Skin epidermis (tissue), 12 donors: ENCODE results near the gene TMEM74B.
"Not testable (repeated sequence)": the region's sequence is repeated elsewhere in the genome, so short reads cannot be mapped to it uniquely, and the experiment has no call there.

Experiments used
- H3K27ac ChIP-seq, 21 experiments: fragments of 200-600 bp; sonication (generic) in 11 of 21; one replicate each; pipeline ENCODE4 v1.5.0; 2020; ENCODE audit warnings: mild to moderate bottlenecking in 3 of 21, inconsistent platforms in 2 of 21, moderate library complexity in 2 of 21
- H3K4me3 ChIP-seq, 7 experiments: fragments of 200-600 bp; sonication (generic) in 2 of 7; one replicate each; pipeline ENCODE4 v1.5.0; 2020; ENCODE audit warnings: inconsistent platforms in 2 of 7, mild to moderate bottlenecking in 2 of 7, moderate library complexity in 1 of 7

TMEM74B gene

GRCh38 chr20:1154226-1154625 lies 30.6 kb downstream of the TMEM74B start:
- Histone ChIP-seq H3K27ac (no peak overlapping the region), H3K4me3 (no peak overlapping the region)

DNA sequence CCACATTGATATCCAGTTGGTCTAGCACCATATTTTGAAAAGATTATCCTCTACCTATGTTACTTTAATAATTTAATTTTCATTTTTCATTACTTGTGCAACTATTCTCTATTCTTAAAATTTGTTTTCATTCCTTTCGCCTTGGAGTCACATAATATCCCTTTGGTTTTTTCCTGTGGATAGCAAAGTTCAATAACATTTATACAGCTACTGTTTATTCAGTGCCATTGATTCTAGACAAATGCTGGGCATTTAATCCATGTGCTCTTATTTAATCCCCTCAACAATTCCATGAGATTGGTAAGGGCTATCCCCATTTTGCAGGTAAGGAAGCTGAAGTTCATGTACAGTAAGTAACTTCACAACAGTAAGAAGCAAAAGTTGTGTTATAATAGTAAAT lies 33.8 kb downstream of the TMEM74B start:
- H3K4me3 ChIP-seq, result no peak overlapping the region
- no peak overlapping the region for H3K27ac ChIP-seq

- Histone ChIP-seq H3K4me3 (no peak overlapping the region), H3K27ac (no peak overlapping the region)
Observed at GRCh38 chr20:1150218-1150617, 34.6 kb downstream of the TMEM74B start.

DNA sequence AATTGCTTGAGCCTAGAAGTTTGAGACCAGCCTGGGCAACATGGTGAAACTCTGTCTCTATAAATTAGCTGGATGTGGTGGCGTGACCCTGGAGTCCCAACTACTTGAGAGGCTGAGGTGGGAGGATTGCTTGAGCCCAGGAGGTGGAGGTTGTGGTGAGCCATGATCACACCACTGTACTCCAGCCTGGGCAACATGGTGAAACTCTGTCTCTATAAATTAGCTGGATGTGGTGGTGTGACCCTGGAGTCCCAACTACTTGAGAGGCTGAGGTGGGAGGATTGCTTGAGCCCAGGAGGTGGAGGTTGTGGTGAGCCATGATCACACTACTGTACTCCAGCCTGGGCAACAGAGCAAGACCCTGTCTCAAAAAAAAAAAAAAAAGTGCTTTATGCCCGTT lies 35.0 kb downstream of the TMEM74B start:
- H3K27ac ChIP-seq, H3K4me3 ChIP-seq: not testable (repeated sequence)

GRCh38 chr20:1146957-1147356 lies 37.8 kb downstream of the TMEM74B start:
- H3K4me3 ChIP-seq, result no peak overlapping the region
- no peak overlapping the region for H3K27ac ChIP-seq

- H3K4me3 ChIP-seq, result no peak overlapping the region
- no peak overlapping the region for H3K27ac ChIP-seq
Observed at GRCh38 chr20:1144401-1145172, 40.2 kb downstream of the TMEM74B start.

DNA sequence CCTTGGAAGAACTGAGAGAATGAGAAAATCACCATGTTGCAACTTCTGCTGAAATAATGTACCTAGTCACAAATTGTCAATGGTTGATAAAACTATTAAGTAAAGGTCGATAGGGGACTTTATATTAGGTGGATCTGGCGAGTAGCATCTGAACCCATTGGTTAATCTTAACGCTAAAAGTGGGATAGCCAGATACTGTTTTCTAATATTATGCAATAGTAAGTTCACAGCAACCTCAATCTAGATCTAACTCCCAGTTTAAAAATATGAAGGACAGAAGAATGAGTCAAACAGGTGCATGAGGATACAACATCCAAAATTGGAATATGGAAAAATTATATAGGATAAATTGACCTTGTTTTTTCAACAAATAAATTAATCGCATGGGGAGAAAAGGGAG lies 47.5 kb downstream of the TMEM74B start:
- Histone ChIP-seq H3K27ac (no peak overlapping the region), H3K4me3 (no peak overlapping the region)

- no peak overlapping the region for H3K4me3 ChIP-seq
- H3K27ac ChIP-seq, result no peak overlapping the region
Observed at GRCh38 chr20:1134836-1135235, 49.9 kb downstream of the TMEM74B start.

- no peak overlapping the region for H3K27ac ChIP-seq
- H3K4me3 ChIP-seq, result no peak overlapping the region
Observed at GRCh38 chr20:1134355-1134754, 50.4 kb downstream of the TMEM74B start.

GRCh38 chr20:1131354-1131753 lies 53.4 kb downstream of the TMEM74B start:
- H3K27ac ChIP-seq, result peak overlapping the region in 1 of 21 experiments; percentile 10
- H3K4me3 ChIP-seq, result no peak overlapping the region

DNA sequence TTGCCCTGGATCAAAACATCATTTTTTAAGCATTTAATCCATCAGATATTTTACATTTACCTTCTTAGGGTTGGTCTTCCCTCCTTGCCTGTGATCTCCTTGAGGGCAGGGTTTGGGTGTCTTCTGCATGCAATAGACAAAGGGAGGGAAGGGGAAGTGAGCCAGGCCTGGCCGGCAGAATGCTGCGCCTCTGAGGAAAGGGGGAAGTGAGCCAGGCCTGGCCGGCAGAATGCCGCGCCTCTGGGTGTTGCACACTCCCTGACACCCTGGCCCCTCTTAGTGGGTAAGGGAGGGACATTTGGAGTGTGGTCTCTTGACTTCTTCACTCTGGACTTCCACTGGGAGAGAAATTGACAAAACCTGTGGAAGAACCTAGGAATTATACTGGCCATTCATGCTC lies 53.9 kb downstream of the TMEM74B start:
- Histone ChIP-seq H3K27ac (peak overlapping the region in 1 of 21 experiments; percentile 10), H3K4me3 (no peak overlapping the region)
